ENCODE measurements around the gene GAB1.

GAB1 gene

GRCh38 chr4:143383005-143383574 lies 46.4 kb downstream of the GAB1 start:
- no peak for DNase-seq (ENCODE audit: low read depth in 1 of 2, low spot score in 1 of 2)

DNA sequence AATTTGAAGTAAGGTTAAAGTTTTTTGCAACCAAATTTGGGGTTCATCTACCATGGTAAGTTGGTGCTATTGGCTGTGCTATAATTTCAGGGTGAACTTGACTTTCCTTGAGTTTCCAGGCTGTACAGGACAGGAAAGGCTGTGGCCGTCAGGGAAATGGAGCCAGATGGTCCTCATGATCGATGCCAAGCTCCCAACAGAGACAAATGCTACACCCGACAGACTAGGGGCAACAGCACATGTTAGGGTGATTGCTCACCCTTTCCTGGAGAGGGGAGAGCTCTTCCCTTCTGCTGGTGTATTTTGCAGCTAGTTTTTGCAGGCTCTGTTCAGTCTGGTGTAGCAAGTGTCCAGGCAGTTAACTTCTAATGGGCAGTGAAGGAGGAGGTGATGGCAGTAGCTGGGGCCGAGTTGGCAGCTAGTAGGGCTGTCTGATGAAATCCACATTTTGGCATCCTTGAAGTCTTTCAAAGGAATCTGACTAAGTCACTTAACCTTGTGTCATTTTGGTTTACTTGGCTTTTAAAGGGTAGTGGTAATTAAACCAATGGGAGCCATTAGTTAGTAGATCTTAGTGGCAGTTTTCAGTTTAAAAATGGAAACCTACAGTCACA lies 47.8 kb downstream of the GAB1 start:
- no peak for DNase-seq (ENCODE audit: low read depth in 1 of 2, low spot score in 1 of 2)

- no peak for DNase-seq (ENCODE audit: low read depth in 1 of 2, low spot score in 1 of 2)
Observed at GRCh38 chr4:143386812-143387211, 50.1 kb downstream of the GAB1 start.

GRCh38 chr4:143389579-143390195 lies 53.0 kb downstream of the GAB1 start:
- DNase-seq (ENCODE audit: low read depth in 1 of 2, low spot score in 1 of 2): no peak

- DNase-seq (ENCODE audit: low read depth in 1 of 2, low spot score in 1 of 2): no peak
Observed at GRCh38 chr4:143390764-143391163, 54.1 kb downstream of the GAB1 start.

DNA sequence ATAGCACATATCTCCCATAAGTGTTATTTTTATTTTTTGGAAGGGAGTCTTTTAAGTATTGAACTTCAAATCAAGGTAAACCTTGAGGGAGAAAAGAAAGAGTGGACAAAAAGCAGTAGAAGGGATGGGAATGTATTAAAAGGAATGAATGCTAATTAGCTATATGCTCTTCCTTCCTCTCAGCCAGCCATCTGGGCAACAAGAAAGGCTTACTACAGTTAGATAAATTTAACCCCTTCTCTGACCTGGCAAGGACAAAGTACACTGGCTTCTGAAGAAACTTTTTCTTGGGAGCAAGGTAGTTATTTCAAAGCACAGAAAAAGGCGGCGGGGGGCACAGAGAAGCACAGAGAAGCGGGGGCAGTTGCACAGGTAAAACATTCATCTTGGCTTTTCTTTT lies 54.6 kb downstream of the GAB1 start:
- DNase-seq (ENCODE audit: low read depth in 1 of 2, low spot score in 1 of 2): no peak

DNA sequence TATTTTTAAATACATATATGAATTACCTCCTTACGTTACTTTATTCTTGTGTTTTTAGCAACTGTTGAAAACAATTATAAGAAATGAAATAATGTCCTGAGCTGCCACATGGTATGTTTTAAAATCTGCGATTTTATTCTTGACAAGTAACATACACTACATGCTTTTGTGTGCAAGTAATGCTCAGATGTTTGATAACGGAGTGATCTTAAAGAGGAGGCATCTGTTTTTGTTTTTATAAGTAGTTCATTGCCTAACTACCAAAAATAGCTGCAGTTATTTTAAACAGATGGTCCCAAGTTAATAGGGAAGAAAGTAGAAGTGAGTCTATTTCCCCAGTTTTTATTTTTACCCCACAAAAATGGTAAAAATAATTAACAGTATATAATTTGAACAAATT lies 55.2 kb downstream of the GAB1 start:
- no peak for DNase-seq (ENCODE audit: low read depth in 1 of 2, low spot score in 1 of 2)

DNA sequence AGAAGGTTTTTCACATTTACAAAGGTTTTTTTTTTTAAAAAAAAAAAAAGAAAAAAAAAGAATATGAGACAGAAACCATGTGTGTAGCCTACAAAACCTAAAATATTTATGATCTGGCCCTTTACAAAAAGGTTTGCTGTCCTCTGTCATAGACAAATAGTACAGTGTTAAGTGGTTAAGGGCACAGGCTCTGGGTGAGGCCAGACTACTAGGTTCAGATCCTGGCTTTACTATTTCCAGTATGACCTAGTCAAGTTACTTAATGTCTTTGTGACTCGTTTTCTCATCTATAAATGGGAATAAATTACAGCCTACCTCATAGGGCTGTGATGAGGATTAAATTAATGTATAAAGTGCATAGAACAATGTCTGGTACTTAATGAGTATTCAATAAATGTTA lies 56.5 kb downstream of the GAB1 start:
- no peak for DNase-seq (ENCODE audit: low read depth in 1 of 2, low spot score in 1 of 2)

DNA sequence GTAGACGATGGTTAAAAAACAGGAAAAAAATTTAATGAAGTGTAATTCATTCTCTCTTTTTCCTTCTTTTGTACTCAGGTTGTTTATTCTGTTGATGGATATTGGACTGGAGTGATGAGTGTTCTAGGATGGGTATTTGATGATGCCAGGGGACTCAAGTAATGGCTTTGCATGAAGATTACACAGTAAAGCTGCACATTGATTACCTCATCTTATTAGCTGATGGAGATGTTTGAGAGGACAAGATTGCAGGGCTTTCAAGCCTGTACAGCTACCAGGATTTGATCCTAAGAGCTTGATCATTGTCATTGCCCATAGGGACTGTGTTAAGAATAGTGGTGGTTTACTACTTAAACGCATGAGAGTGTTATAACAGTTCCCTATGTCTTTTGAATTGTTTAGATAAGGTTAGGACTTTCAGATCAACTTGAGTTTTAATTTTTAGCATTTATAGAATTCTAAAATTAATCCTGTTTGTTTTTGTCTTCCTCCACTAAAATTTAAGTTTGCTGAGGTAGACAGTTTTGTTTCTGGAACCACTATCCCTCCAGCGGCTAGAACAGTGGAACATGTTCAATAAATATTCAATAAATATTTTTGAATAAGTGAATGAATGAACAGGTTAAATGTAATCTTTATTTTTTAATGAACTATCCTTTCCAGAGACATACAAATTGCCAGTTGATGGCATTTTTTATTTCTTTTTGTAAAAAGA lies 58.2 kb downstream of the GAB1 start:
- DNase-seq (ENCODE audit: low read depth in 1 of 2, low spot score in 1 of 2): no peak

- no peak for DNase-seq (ENCODE audit: low read depth in 1 of 2, low spot score in 1 of 2)
Observed at GRCh38 chr4:143396695-143397094, 60.0 kb downstream of the GAB1 start.

DNA sequence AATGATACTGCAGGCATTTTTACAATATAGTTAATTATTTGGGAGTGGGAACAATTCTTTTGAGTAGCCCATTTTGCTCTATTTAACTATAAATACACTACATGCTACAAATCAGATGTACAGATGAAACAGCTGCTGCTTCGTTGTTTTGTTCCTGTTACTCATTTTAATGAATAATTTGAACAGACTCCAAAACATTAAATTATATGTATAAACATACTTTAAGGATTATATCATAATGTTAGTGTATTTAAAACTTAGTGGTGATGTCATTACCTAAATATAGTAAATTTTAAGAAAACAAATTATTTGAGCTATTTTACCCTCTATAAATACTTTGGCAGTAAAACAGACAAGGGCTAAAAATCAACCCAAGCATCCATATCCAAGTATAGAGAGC lies 60.7 kb downstream of the GAB1 start:
- DNase-seq (ENCODE audit: low read depth in 1 of 2, low spot score in 1 of 2): no peak

GRCh38 chr4:143397887-143398286 lies 61.2 kb downstream of the GAB1 start:
- DNase-seq (ENCODE audit: low read depth in 1 of 2, low spot score in 1 of 2): no peak

GRCh38 chr4:143399113-143399949 lies 62.7 kb downstream of the GAB1 start:
- no peak for DNase-seq (ENCODE audit: low read depth in 1 of 2, low spot score in 1 of 2)

- DNase-seq (ENCODE audit: low read depth in 1 of 2, low spot score in 1 of 2): no peak
Observed at GRCh38 chr4:143400082-143400481, 63.4 kb downstream of the GAB1 start.

GRCh38 chr4:143402776-143403552 lies 66.3 kb downstream of the GAB1 start:
- DNase-seq (ENCODE audit: low read depth in 1 of 2, low spot score in 1 of 2): no peak

DNA sequence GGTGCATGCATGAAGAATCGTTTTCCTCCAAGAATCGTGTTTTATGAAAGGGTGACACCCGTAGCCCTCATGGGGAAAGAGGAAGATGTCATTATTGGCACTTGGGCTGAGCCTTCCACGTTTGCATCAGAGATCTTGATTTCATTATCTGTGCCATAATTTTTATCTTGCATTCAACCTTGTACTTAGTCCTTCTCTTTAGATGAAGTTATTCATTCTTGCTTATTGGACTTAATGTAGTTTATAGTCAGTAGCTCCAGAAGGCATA lies 66.8 kb downstream of the GAB1 start:
- DNase-seq (ENCODE audit: low read depth in 1 of 2, low spot score in 1 of 2): no peak

DNA sequence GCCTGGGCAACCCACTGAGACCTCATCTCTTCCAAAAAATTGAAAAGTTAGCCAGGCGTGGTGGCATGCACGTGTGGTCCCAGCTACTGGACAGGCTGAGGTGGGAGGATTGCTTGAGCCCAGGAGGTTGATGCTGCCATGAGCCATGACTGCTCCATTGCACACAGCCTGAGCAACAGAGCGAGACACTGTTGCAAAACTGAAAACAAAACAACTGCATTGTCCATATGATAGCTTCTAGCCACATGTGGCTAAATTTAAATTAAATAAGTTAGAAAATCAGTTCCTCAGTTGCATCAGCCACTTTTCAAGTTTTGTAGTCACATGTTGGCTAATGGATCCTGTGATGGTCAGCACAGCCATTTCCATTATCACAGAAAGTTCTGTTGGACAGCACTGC lies 67.9 kb downstream of the GAB1 start:
- no peak for DNase-seq (ENCODE audit: low read depth in 1 of 2, low spot score in 1 of 2)

- DNase-seq (ENCODE audit: low read depth in 1 of 2, low spot score in 1 of 2): no peak
Observed at GRCh38 chr4:143405075-143405730, 68.5 kb downstream of the GAB1 start.

DNA sequence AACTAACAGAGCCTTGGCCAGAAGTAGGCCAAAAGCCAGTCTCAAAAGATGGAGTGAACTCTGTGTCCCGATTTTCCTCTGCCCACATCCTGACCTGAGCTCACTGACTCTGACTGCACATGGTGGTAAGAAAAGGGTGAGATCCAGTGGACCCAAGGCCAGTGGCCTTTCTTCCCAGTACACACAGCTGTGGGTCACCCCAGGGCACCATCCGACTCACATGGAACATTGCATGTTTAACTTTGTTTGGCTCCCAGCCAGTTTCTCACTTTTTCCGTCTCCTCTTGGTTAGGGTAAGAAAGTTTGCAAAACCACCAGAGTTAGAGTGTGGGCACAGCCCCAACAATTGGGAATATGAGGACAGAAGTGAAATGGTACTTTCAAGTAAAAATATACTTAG lies 69.8 kb downstream of the GAB1 start:
- DNase-seq (ENCODE audit: low read depth in 1 of 2, low spot score in 1 of 2): no peak

DNA sequence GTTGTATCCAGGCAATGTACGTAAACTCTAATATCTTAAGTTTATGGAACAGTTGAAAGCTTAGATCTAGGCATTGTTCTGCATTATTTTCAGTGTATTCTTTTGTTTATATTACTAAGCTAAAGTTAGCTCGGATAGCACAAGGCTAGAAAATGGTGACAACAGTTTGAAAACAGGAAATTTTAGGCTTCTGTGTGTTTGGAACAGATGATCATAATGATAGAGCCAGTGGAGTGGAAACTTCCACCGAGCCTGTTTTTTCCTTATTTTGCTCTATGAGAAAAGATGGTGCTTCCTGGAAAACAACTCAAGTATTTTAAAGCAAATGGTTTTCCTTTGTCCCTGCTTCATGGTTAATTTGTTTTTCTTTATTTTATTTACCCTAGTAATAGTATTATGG lies 70.8 kb downstream of the GAB1 start:
- DNase-seq (ENCODE audit: low read depth in 1 of 2, low spot score in 1 of 2): no peak

Measured in activated CD4-positive, alpha-beta T cell treated with anti-CD3 and anti-CD28 coated beads, Interleukin-2, amount 50 U/mL, for 24 hours (primary cell).